Measurements from ENCODE around the gene PLCB4. TPM values are rescaled to one million over a fixed set of nuclear protein-coding genes. Genes with fewer than 3 reads are reported as not detected.

The PLCB4 gene
- total RNA-seq, 2 donors from 2014 or later = 15.3 to 24.1 TPM

- no peaks in the 10 kb centered on the region for H3K4me1 ChIP-seq (ENCODE audit: control insufficient read depth in 1 of 2, low read depth in 2 of 2)
- H3K27me3 ChIP-seq (replicated peaks; ENCODE audit: insufficient read depth) = no peaks in the 10 kb centered on the region
- no peak for TF ChIP-seq CTCF (IDR thresholded peaks at IDR 0.05)
- DNase-seq (ENCODE audit: low spot score) (no peak), ATAC-seq (ENCODE audit: insufficient number of reproducible peaks, low FRiP score, low read depth) (no peak)
- no peaks in the 10 kb centered on the region for H3K36me3 ChIP-seq
- no peak overlapping the region for H3K4me3 ChIP-seq
- no peak overlapping the region for H3K27ac ChIP-seq
- no peaks in the 10 kb centered on the region for H3K9me3 ChIP-seq
These were observed 266.0 kb downstream of the PLCB4 start for GRCh38 chr20:9334866-9335265.

- Histone ChIP-seq H3K4me1 (ENCODE audit: control insufficient read depth in 1 of 2, low read depth in 2 of 2) (no peaks in the 10 kb centered on the region), H3K36me3 (no peaks in the 10 kb centered on the region), H3K27ac (no peak overlapping the region), H3K27me3 (replicated peaks; ENCODE audit: insufficient read depth) (no peaks in the 10 kb centered on the region), H3K4me3 (no peak overlapping the region), H3K9me3 (no peaks in the 10 kb centered on the region)
- TF ChIP-seq CTCF (IDR thresholded peaks at IDR 0.05) = no peak
- no peak for DNase-seq (ENCODE audit: low spot score)
- ATAC-seq (ENCODE audit: insufficient number of reproducible peaks, low FRiP score, low read depth) = no peak
These were observed 269.2 kb downstream of the PLCB4 start for GRCh38 chr20:9338101-9338500.

- no peaks in the 10 kb centered on the region for H3K27me3 ChIP-seq (replicated peaks; ENCODE audit: insufficient read depth)
- H3K9me3 ChIP-seq = no peaks in the 10 kb centered on the region
- no peaks in the 10 kb centered on the region for H3K36me3 ChIP-seq
- TF ChIP-seq CTCF (IDR thresholded peaks at IDR 0.05) = no peak
- peaks cover 0 to 2% of the 10 kb centered on the region in 2 donors for H3K4me1 ChIP-seq (ENCODE audit: control insufficient read depth in 1 of 2, low read depth in 2 of 2)
- ATAC-seq (ENCODE audit: insufficient number of reproducible peaks, low FRiP score, low read depth) (no peak), DNase-seq (ENCODE audit: low spot score) (no peak)
- no peak overlapping the region for H3K4me3 ChIP-seq
- H3K27ac ChIP-seq = no peak overlapping the region
These were observed 270.8 kb downstream of the PLCB4 start for GRCh38 chr20:9339708-9340107.

- peaks cover 5 to 6% of the 10 kb centered on the region in 2 donors for H3K4me1 ChIP-seq (ENCODE audit: control insufficient read depth in 1 of 2, low read depth in 2 of 2)
- H3K4me3 ChIP-seq = no peak overlapping the region
- no peaks in the 10 kb centered on the region for H3K27me3 ChIP-seq (replicated peaks; ENCODE audit: insufficient read depth)
- H3K9me3 ChIP-seq = no peaks in the 10 kb centered on the region
- no peak for TF ChIP-seq CTCF (IDR thresholded peaks at IDR 0.05)
- no peaks in the 10 kb centered on the region for H3K36me3 ChIP-seq
- DNase-seq (ENCODE audit: low spot score) = no peak
- no peak for ATAC-seq (ENCODE audit: insufficient number of reproducible peaks, low FRiP score, low read depth)
- no peak overlapping the region for H3K27ac ChIP-seq
These were observed 273.8 kb downstream of the PLCB4 start for GRCh38 chr20:9342651-9343050.

GRCh38 chr20:9344083-9344920, 275.4 kb downstream of the PLCB4 start:
- Histone ChIP-seq H3K27ac (no peak overlapping the region), H3K27me3 (replicated peaks; ENCODE audit: insufficient read depth) (no peaks in the 10 kb centered on the region), H3K36me3 (no peaks in the 10 kb centered on the region), H3K9me3 (no peaks in the 10 kb centered on the region), H3K4me1 (ENCODE audit: control insufficient read depth in 1 of 2, low read depth in 2 of 2) (peaks cover 5 to 6% of the 10 kb centered on the region in 2 donors), H3K4me3 (no peak overlapping the region)
- no peak for TF ChIP-seq CTCF (IDR thresholded peaks at IDR 0.05)
- ATAC-seq (ENCODE audit: insufficient number of reproducible peaks, low FRiP score, low read depth) = no peak
- DNase-seq (ENCODE audit: low spot score) = no peak

Data from thoracic aorta (tissue), 2 donors.